Measurements from ENCODE around the gene UBE2L5.

DNA sequence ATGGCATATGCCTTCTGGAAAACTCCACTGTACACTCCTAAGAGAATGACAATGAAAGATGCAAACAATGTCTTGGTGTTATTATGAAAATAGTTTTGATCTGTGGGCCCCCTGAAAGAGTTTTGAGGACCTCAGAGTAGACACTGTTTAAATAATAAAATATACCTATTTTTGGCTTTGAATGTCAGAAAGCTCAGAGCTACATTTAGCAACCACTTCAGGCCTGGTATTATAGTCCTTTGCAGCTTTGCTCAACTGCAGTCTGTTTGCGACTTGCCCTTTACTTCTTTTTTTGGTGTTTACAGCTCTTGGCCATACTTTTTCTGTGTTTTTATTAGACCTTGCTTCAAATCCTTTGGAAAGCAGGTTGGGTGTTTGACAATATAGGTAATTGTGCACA, 5.8 kb upstream of the UBE2L5 start:
- TF ChIP-seq POLR2A (IDR thresholded peaks at IDR 0.05): no peak
- no peak for TF ChIP-seq CTCF (IDR thresholded peaks at IDR 0.05 in 4 of 5, conservative IDR thresholded peaks at IDR 0.05 in 1 of 5)

Measured in gastrocnemius medialis (tissue), 4 donors.